ENCODE data around the gene CLECL1.
"Not testable (repeated sequence)": the region's sequence is repeated elsewhere in the genome, so short reads cannot be mapped to it uniquely, and the experiment has no call there.

CLECL1 gene

GRCh38 chr12:9751204-9752144 is 18.6 kb upstream of the CLECL1 start:
- DNase-seq = peak; percentile 28

GRCh38 chr12:9750276-9751203 is 17.6 kb upstream of the CLECL1 start:
- peak; percentile 66 for DNase-seq

- DNase-seq = no peak
Observed at GRCh38 chr12:9749640-9750039, 16.7 kb upstream of the CLECL1 start.

DNA sequence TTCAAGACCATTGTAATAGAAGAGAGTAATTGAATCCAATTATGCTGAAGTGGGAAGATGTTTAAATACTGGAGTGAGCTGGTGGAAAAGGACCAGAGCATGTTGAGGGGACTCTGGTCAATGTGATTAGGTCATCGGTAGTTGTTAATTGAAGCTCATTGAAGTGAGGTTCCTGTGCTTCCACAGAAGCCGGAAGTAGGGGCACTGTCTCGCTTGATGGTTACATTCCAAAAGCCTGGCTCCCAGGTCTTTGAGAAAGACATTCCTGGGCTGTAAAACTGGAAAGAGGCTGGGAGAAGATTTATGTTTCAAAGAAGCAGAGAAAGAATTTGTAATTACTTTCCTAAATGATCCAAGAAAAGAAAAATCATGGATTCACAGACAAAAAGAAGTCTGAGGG is 12.3 kb upstream of the CLECL1 start:
- no peak for DNase-seq

- DNase-seq = no peak
Observed at GRCh38 chr12:9742661-9743060, 9.8 kb upstream of the CLECL1 start.

DNA sequence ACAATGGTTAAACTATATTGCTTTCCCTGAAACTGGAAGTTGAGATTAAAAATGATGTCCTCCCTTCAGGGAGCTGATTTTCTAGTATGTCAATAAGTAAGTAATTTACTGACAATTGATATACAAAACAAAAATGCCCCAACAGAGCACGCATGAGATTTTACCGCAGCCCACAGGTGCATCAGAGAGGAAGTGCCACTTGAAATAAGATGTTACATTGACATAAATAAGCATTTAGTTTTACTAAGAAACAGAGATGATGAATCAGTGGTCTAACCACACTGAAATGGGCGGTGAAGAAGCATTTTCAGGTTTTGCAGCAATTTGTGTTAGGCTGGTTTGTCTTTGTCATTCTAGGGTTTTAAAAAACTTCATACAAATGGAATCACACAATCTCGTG is 8.8 kb upstream of the CLECL1 start:
- DNase-seq = no peak

GRCh38 chr12:9740106-9740750 is 7.3 kb upstream of the CLECL1 start:
- DNase-seq = no peak

- DNase-seq = not testable (repeated sequence)
Observed at GRCh38 chr12:9739404-9740105, 6.7 kb upstream of the CLECL1 start.

GRCh38 chr12:9738905-9739304 is 6.0 kb upstream of the CLECL1 start:
- DNase-seq = not testable (repeated sequence)

- DNase-seq = no peak
Observed at GRCh38 chr12:9736936-9737705, 4.2 kb upstream of the CLECL1 start.

DNA sequence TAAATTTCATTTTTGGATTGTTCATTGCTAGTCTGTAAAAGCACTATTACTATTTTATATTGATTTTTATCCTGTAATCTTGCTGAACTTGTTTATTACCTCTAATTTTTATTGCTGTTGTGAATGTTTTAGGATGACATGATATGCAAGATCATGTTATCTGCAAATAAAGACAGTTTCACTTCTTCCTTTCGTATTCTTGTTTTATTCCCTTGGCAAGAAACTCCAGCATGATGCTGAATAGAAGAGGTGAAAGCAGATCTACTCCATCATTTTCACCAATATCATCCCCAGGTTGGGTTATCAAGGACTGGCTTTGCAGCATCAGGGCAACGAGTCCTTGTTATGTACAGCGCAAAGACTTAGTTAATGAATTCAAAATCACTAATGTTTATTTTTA is 2.7 kb upstream of the CLECL1 start:
- DNase-seq = no peak

- DNase-seq = no peak
Observed at GRCh38 chr12:9731797-9732196, 1.1 kb downstream of the CLECL1 start.

DNA sequence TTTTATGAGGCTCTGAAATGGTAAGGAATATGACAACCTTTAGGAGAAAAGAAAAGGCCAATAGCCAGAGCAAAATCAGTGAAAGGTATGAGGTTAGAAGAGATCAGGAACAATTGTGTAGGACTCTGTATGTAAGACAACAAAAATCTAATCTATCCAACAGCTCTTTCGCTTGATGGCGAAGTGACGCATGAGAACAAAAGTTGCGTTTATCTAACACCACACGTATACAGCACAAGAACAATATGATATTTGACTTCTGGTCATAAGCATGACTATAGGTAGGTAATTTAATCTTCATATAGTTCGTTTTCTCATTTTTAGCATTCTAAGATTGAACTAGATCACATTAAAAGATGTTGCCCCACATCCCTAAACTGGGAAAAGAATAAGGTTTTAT is 1.5 kb downstream of the CLECL1 start:
- DNase-seq = no peak

GRCh38 chr12:9730591-9730990 is 2.3 kb downstream of the CLECL1 start:
- DNase-seq = no peak

DNA sequence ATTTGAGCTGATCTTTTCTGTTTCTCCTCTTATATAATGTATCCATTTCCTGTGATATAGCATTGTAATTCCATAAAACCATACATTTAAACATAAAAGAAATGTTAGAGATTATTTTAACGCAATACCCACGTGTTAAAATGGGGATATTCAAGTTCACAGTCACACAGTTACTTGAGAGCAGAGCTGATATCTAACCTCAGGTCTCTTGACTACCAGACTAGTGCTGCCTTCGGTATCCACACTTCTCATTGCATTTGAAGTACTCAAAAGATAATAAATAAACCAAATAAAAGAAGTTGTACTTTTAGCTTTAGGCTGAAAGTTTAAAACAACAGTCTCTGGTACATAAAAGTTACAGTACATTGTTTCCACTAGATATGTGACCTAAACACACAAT is 2.9 kb downstream of the CLECL1 start:
- no peak for DNase-seq

GRCh38 chr12:9729082-9729481 is 3.8 kb downstream of the CLECL1 start:
- no peak for DNase-seq

GRCh38 chr12:9727813-9728212 is 5.1 kb downstream of the CLECL1 start:
- no peak for DNase-seq

GRCh38 chr12:9725213-9725870 is 7.6 kb downstream of the CLECL1 start:
- DNase-seq = no peak

- DNase-seq = no peak
Observed at GRCh38 chr12:9724023-9724422, 8.9 kb downstream of the CLECL1 start.

DNA sequence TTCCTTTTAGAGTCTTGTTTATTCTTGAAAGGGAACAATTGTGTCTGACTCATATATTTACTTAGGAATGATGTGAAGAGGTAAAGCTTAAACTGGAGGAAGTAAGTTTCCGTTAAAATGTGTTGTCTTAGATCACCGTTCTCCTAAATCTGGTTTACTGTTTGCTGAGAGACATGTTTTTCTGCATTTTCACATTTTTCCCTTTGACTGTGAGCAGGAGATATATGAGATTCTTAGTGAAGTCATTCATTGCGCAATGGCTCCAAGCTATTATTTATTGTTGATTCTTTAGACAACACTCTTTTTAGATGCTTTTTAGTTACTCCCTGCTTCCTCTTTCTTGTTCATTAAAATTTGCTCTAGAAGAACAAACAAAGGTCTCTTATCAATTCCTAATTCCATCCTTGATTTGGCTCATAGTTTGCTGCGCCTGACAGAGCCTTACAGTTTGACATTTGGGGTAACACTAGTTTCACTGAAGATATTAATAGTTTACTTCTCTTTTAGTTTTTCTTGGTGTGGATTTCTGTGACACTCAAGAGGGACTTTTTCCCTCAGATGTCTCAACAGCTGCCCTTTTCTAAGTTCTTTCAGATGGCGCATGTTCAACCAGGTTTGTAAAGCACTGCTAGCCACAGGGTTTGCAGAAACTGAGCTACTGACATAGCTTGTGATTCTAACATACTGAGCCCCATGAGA is 11.4 kb downstream of the CLECL1 start:
- no peak for DNase-seq

GRCh38 chr12:9719790-9720189 is 13.1 kb downstream of the CLECL1 start:
- no peak for DNase-seq

Measured in EL (cell line).